K562 (cell line): Measurements from ENCODE around the gene AADAC. TPM values are rescaled to one million over a fixed set of nuclear protein-coding genes. Genes with fewer than 3 reads are reported as not detected.

ENCODE experiments used
- ARNT ChIP-seq, 2 experiments: fragments of 450-650 bp; IDR thresholded peaks; 2 replicates each; pipeline ENCODE4 v1.6.1; 2016; ENCODE audit warnings: mild to moderate bottlenecking in 1 of 2
- CHD2 ChIP-seq: IDR thresholded peaks from 2 replicates; pipeline ENCODE4 v1.6.1; 2011; ENCODE audit warnings: low read depth, low read length
- ETS2 ChIP-seq: IDR thresholded peaks from 2 replicates; pipeline ENCODE4 v1.6.1; 2016; ENCODE audit warnings: borderline replicate concordance, missing genetic modification characterization, mild to moderate bottlenecking, moderate library complexity, missing compliant biosample characterization; ENCODE audit not compliant: poor library complexity, severe bottlenecking
- POLR2A ChIP-seq: fragments of 450-650 bp; conservative IDR thresholded peaks from 2 replicates; pipeline ENCODE4 v1.6.1; 2016
- SMARCC2 ChIP-seq: fragments of 450-650 bp; IDR thresholded peaks from 2 replicates; pipeline ENCODE4 v1.6.1; 2017; ENCODE audit warnings: antibody characterized with exemption, moderate library complexity, mild to moderate bottlenecking, low read depth
- ZNF445 ChIP-seq: fragments of 250-450 bp; sonication (Bioruptor Pico); IDR thresholded peaks from 2 replicates; pipeline ENCODE4 v1.4.0; 2020; ENCODE audit warnings: low read depth, mild to moderate bottlenecking, moderate library complexity
- ZNF780A ChIP-seq: fragments of 250-450 bp; sonication (Bioruptor Pico); IDR thresholded peaks from 2 replicates; pipeline ENCODE4 v1.5.0; 2021; ENCODE audit warnings: mild to moderate bottlenecking
- polyA plus RNA-seq, 8 experiments: library from polyadenylated mRNA; depleted of rRNA in 4 of 8; stranded (reverse) in 5 of 8; unstranded in 3 of 8; fragments of >200 nt; fragmentation: Nextera tagmentation in 2 of 8; fragmentation: Illumina TruSeq in 1 of 8; extraction: Ambion mirVana in 2 of 8; extraction: Trizol in 1 of 8; gene quantifications; 2 replicates each; pipeline versions ENCODE4 v1.2.1 to v1.2.3, GENCODE V29; 2011 to 2014; ENCODE audit warnings: inconsistent platforms in 1 of 8, missing spikeins in 1 of 8
- total RNA-seq, 7 experiments: library from RNA; depleted of rRNA in 6 of 7; stranded (reverse); fragments of >200 nt in 6 of 7; fragmentation: Illumina TruSeq in 2 of 7; extraction: Trizol in 2 of 7; gene quantifications; 2 replicates each; pipeline versions ENCODE4 v1.2.1 to v1.2.3, GENCODE V29; 2011 to 2021; ENCODE audit warnings: low replicate concordance in 1 of 7
- TF ChIP-seq, protein P1 (sequence below), 2 experiments: fragments of 450-650 bp; IDR thresholded peaks; 2 replicates each; pipeline ENCODE4 v1.6.1; 2016; ENCODE audit warnings: mild to moderate bottlenecking in 2 of 2, borderline replicate concordance in 1 of 2, low read depth in 1 of 2, moderate library complexity in 1 of 2
- TF ChIP-seq, protein P2 (sequence below): sonication (generic); formaldehyde crosslinking; IDR thresholded peaks from 2 replicates; pipeline ENCODE4 v1.9.0; 2022; ENCODE audit warnings: mild to moderate bottlenecking, missing genetic modification reagents
- TF ChIP-seq, protein P3 (sequence below): fragments of 450-650 bp; IDR thresholded peaks from 2 replicates; pipeline ENCODE4 v1.7.1; 2018; ENCODE audit warnings: mild to moderate bottlenecking, low read depth; ENCODE audit not compliant: partially characterized antibody
- TF ChIP-seq, protein P4 (sequence below): IDR thresholded peaks from 3 replicates; pipeline ENCODE4 v1.6.1; 2011; ENCODE audit warnings: borderline replicate concordance, mild to moderate bottlenecking, moderate library complexity; ENCODE audit not compliant: insufficient read length; ENCODE audit errors: extremely low read depth

The AADAC gene
- total and polyA plus RNA-seq, 9 of the 15 experiments (the other 6 are each of a cell fraction or from before 2014, with no cell fraction given), result 0.47 TPM; not detected in 8

DNA sequence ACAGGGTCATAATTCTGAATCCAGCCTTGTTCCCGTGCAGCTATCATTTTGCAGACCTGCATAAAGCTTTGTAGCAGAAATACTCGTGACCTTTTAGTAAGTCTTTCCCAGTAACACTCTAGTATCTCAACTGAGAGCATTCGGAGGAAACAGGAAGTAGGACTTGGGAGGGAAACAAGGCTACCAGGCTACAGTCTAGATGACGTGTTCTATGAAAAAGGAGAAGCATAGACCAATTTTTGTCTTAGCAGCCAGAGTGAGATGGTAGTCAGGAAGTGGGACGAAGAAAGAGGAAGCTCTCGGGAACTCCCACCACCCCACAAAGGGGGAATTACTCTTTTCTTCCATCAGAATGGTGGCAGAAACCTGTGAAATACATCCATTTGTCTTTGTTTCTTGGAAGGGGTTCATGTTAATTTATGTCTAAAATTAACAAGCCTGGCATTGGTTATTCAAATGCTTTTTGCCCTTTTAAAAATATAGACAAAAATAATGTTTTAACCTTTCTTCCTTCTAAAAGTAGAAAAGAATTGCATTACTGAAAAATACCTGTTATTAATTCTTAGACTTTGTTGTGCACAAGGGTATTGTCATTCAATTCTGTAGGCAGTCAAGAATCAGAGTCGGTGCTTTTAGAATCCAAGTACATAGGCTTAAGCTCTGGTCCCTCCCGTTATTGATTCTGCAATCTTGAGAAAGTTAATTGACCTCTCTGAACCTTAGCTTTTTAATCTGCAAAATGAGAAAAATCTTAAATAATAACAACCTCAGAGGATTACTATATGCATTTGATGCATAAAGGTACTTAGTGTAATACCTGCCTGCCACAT is 57.9 kb downstream of the AADAC start (continued):
- TF ChIP-seq ARNT (IDR thresholded peaks at IDR 0.05), result no peak
- TF ChIP-seq, protein P1, sequence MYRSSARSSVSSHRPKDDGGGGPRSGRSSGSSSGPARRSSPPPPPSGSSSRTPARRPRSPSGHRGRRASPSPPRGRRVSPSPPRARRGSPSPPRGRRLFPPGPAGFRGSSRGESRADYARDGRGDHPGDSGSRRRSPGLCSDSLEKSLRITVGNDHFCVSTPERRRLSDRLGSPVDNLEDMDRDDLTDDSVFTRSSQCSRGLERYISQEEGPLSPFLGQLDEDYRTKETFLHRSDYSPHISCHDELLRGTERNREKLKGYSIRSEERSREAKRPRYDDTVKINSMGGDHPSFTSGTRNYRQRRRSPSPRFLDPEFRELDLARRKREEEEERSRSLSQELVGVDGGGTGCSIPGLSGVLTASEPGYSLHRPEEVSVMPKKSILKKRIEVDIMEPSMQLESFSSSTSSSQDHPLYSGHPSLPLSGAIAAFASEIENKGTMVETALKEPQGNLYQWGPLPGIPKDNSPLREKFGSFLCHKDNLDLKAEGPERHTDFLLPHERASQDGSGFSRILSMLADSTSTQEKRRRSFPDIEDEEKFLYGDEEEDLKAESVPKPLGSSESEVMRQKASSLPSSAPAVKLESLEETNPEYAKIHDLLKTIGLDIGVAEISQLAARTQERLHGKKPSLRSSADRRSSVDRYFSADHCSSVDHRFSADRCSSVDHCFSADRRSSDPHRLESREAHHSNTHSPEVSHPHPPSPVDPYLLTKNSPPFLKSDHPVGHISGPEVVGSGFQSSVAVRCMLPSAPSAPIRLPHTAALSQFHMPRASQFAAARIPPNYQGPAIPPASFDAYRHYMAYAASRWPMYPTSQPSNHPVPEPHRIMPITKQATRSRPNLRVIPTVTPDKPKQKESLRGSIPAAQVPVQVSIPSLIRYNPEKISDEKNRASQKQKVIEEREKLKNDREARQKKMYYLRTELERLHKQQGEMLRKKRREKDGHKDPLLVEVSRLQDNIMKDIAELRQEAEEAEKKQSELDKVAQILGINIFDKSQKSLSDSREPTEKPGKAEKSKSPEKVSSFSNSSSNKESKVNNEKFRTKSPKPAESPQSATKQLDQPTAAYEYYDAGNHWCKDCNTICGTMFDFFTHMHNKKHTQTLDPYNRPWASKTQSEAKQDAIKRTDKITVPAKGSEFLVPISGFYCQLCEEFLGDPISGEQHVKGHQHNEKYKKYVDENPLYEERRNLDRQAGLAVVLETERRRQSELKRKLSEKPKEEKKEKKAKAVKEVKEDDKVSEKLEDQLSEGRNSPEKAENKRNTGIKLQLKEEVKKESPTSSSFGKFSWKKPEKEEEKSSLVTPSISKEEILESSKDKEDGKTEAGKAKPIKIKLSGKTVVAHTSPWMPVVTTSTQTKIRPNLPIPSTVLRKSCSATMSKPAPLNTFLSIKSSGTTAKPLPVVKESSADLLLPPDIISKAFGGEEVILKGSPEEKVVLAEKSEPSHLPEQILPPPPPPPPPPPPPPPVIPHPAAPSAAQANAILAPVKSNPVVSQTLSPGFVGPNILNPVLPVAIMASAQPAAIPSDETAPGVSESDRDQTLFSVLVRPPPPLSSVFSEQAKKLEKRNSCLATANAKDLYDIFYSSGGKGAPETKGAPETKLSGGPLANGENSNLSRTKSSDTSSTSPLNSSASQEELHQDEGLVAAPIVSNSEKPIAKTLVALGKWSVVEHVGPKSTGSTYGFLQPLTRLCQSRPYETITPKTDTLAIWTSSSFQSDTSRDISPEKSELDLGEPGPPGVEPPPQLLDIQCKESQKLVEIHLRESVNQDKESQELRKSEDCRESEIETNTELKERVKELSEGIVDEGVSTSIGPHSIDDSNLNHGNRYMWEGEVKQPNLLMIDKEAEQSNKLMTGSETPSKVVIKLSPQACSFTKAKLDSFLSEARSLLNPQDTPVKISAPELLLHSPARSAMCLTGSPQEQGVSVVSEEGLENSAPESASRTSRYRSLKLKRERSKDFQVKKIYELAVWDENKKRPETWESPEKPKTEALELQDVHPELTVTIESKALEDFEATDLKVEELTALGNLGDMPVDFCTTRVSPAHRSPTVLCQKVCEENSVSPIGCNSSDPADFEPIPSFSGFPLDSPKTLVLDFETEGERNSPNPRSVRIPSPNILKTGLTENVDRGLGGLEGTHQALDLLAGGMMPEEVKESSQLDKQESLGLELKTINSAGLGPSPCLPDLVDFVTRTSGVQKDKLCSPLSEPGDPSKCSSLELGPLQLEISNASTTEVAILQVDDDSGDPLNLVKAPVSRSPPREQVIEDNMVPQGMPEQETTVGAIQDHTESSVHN (IDR thresholded peaks at IDR 0.05; ENCODE audit: borderline replicate concordance in 1 of 2, low read depth in 1 of 2), result no peak
- TF ChIP-seq ZNF780A (CRISPR knock-in tag), result no peak
- TF ChIP-seq, protein P2, sequence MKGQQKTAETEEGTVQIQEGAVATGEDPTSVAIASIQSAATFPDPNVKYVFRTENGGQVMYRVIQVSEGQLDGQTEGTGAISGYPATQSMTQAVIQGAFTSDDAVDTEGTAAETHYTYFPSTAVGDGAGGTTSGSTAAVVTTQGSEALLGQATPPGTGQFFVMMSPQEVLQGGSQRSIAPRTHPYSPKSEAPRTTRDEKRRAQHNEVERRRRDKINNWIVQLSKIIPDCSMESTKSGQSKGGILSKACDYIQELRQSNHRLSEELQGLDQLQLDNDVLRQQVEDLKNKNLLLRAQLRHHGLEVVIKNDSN (CRISPR knock-in tag), result no peak
- TF ChIP-seq CHD2, result no peak
- TF ChIP-seq, protein P3, sequence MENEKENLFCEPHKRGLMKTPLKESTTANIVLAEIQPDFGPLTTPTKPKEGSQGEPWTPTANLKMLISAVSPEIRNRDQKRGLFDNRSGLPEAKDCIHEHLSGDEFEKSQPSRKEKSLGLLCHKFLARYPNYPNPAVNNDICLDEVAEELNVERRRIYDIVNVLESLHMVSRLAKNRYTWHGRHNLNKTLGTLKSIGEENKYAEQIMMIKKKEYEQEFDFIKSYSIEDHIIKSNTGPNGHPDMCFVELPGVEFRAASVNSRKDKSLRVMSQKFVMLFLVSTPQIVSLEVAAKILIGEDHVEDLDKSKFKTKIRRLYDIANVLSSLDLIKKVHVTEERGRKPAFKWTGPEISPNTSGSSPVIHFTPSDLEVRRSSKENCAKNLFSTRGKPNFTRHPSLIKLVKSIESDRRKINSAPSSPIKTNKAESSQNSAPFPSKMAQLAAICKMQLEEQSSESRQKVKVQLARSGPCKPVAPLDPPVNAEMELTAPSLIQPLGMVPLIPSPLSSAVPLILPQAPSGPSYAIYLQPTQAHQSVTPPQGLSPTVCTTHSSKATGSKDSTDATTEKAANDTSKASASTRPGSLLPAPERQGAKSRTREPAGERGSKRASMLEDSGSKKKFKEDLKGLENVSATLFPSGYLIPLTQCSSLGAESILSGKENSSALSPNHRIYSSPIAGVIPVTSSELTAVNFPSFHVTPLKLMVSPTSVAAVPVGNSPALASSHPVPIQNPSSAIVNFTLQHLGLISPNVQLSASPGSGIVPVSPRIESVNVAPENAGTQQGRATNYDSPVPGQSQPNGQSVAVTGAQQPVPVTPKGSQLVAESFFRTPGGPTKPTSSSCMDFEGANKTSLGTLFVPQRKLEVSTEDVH, result no peak
- TF ChIP-seq POLR2A, result no peak
- TF ChIP-seq ZNF445 (CRISPR knock-in tag), result no peak
- TF ChIP-seq, protein P4, sequence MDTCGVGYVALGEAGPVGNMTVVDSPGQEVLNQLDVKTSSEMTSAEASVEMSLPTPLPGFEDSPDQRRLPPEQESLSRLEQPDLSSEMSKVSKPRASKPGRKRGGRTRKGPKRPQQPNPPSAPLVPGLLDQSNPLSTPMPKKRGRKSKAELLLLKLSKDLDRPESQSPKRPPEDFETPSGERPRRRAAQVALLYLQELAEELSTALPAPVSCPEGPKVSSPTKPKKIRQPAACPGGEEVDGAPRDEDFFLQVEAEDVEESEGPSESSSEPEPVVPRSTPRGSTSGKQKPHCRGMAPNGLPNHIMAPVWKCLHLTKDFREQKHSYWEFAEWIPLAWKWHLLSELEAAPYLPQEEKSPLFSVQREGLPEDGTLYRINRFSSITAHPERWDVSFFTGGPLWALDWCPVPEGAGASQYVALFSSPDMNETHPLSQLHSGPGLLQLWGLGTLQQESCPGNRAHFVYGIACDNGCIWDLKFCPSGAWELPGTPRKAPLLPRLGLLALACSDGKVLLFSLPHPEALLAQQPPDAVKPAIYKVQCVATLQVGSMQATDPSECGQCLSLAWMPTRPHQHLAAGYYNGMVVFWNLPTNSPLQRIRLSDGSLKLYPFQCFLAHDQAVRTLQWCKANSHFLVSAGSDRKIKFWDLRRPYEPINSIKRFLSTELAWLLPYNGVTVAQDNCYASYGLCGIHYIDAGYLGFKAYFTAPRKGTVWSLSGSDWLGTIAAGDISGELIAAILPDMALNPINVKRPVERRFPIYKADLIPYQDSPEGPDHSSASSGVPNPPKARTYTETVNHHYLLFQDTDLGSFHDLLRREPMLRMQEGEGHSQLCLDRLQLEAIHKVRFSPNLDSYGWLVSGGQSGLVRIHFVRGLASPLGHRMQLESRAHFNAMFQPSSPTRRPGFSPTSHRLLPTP, result no peak
- TF ChIP-seq SMARCC2, result no peak; the same call in 1 of the 2 replicates
- no peak for TF ChIP-seq ETS2 (tag)
